ENCODE data around the gene WHAMM. TPM values are rescaled to one million over a fixed set of nuclear protein-coding genes. Genes with fewer than 3 reads are reported as not detected.

The WHAMM gene
- total RNA-seq, 1 donor from 2014 or later: 4.5 TPM

DNA sequence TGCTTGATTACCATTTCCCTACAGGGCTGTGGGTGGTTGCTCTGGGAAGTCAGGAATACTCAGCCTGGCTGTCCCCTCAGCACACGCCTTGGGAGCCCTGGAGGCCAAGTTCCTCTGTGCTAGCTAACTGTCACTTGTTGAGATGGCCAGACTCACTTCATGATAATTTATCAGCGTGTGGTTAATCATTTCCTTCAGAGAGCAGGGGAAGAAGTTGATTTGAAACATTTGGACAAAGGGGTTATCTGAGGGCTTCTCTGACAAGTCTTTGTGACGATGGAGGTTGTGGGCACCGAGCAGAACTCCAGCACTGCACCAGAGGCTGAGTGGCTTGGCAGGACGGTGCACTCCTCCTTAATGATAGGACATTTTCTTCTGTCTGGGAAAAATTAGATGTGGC is 61.9 kb downstream of the WHAMM start:
- no peak for DNase-seq

DNA sequence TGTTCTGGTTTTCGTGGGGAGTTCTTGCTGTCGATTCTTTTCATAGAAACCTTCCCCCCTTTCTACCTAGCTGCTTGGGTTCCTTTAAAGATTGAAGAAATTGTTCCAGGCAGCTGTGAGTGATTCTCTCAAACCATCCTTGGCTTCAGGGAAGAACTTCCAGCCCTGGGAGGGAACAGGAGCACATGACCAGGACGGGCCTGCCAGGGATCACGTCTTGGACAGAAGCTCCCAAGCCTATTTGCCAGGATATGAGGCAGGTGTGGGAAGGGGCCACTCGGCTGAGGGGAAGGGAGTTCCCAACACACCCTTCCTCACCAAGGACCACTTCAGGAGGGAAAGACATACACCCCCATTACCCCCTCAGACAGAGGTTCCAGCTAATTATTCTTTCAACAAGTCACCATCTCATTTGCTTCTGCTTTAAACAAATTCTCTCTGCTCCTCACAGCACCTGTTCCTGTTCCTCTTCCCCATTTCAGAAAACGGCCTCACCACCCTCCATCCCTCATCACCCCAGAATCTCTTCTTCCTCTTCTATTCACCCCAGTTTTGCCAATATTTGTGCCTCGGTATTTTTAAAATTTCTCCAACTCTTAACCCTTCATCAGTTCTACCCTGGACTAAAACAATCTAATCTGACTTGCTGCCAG is 62.5 kb downstream of the WHAMM start:
- DNase-seq: no peak

DNA sequence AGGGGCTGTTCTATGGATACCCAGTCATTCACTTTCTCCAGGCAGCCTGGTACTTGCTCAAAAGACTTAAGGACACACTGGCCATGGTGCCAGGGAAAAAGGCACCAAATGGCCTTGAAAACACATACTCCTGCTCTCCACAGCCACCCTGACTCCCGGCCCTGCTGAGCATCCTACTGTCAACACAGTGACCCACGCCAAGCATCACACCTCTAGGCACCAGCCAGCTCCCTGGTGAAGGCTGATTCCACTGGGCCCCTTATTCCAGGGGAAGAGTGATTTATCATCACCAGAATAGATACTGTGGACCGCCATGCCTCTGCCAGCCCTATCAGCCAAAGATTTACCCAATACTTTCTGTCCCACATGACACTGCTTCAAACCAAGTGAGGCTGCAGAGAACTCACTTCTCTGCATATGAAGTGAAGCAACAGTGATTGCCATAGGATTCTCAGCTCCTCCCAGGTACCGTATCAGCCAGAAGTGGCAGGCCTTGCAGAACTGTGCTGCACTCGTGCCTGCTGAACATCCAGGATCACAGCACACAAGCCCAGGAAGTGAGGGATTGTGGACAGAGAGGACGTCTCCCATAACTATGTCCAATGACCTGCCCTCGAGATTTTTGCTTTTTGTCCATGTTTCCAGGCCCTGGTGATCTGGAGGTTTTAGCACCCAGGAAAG is 63.7 kb downstream of the WHAMM start:
- no peak for DNase-seq

DNA sequence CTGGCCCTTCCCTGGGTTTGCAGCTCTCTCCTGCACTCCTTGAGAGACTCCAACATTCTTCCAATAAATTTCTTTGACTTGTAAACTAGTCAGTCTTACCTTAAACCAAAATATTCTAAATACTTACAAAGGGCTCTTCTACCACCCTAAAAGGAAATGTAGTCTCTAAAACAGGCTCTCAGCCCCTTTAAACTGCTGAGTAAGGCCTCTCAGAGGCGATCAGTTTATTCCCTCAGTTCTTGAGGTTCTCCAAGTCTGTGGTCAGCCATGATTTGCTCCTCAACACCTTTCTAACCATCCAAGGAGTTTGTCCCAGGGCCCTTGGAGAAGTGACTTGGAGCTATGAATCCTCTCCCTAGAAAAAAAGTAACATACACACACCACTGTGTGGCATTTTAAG is 64.8 kb downstream of the WHAMM start:
- DNase-seq: no peak

DNA sequence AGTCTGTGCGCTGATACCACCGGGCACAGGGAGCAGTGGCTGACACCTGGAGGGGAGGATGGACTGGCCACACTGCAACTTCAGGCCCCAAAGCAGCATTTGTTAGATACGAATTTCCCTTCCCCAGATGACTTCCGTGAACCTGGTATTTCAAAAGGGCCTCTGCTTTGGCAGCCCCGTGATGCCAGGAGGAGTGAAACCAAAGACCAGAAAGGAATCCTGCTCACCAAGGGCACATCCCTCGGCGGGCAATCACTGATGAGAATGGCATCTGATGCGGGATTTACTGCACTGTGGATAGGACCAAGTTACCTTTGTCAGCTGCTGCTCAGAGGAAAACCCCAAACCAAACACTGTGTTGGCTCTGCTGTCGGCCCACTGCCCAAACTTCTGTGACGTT is 65.5 kb downstream of the WHAMM start:
- DNase-seq: no peak

DNA sequence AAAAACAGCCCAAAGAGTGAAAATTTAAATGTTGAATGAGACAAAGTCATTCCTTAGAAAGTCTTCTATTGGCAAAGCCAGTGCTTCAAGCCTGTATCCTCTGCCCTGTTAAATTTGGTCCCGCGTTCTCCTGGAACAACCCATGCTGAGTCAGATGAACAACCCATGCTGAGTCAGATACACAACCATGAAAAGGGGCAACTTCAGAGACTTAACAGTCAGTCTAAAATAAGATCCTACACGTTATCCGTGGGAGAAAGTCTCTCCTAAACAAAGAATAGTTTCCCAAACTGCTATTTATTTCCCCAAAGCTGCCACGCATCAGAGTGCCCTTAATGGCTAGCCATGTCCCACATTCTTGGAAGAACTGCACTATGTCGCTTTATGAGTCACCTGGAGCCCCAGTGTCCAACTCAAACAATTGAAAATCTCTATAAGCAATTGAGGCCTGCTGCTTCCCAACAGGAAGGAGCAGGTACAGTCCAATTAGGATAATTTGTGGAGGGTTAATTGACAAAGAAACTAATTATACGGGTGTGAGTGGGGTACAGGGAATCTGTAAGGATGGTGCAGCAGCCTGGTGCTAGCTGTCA is 66.1 kb downstream of the WHAMM start:
- DNase-seq: no peak

DNA sequence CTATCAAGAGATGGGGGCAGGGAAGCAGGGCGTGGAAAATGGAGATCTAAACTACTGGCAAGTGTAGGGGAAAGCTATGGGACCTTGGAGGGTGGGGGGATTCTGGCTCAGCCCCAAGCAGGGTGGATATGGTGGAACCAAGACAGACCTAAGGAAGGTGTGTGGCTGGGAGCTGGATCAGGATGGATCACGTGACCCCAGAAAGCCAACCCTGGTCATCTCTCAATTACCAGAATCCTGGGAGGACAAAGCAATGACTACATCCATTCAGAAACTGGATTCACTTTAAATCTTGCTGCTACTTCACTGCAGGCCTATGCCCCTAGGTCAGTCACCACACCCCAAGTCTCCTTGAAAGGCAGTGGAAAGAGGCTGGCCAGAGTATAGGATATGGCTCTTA is 68.4 kb downstream of the WHAMM start:
- DNase-seq: no peak

DNA sequence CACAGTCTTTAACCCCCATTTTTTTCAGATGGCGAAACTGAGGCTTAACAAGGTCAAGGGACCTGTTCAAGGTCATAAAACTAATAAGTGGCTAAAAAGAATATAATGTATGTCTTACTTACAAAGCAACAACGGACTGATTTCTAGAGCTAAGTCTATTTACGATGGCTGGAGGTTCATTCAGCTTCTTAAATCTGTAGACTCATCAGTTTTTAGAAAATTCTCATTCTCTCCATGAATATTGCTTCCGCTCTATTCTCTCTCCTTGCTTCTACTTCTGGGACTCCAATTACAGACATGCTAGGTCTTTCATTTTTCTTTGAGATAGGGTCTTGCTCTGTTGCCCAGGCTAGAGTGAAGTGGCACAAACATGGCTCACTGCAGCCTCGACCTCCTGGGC is 68.9 kb downstream of the WHAMM start:
- no peak for DNase-seq

DNA sequence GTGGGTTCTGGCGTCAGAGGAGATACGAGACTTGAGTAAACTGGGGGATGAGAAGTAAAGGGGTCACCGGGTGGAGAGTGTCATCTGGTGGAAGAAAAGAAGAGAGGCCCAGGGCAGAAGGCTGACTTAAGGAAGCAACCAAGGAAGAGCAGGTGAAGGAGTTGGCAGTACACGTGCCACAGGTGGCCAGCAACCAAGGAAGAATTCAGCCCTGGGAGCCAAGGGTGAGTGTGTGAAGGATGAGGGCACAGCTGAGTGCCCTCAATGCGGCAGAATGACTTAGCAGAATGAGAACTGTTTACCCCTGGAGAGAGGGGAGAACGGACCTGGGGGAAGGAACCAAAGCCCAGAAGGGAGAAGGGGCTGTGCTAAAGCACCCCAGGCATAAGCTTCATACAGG is 71.3 kb downstream of the WHAMM start:
- no peak for DNase-seq

DNA sequence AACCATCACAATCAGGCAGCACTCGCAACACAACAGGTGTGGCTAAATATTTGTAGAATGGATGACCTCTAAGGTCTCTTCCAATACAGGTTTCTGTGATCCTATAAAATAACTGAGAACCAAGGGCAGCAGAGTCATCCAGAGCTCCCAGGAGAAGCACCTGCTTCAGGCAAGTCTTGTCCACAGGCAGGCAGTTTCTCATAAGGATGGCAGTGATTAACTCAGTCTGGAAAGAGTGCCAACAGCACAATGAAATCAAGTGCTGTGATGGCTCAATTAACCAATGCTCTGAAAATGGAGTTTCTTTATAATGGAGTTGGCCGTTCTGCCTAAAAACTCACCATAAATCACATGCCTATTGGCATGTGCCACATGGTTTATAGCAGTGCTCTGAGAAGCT is 72.3 kb downstream of the WHAMM start:
- no peak for DNase-seq

DNA sequence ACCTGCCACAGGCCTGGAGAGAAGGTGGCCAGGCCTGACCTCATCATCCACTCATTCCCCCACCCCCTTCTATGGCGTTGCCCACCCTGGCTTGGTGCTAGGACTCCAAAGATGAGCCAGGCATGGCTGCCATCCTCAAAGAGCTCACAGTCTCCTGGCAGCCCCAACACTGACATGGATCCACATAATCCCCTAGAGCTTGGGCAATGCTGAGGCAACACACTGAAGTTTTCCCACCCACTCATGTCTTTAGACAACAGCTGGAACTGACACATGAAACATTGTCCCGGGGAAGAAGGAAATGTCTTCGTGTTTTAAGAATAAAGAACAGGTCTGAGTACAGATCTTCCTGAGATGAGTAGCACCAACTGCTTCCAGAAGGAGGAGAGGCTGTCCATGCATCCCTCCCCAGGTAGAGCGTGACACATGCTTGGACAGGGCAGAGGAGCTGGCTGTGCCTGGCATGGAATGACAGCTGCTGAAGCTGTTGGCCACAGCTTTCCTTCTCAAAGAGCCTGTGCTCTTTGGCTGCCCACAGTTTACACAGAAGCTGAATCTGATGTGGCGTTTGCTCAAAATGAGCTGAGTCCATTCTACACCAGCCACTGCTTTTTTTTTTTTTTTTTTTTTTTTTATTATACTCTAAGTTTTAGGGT is 73.0 kb downstream of the WHAMM start:
- no peak for DNase-seq

Other genes starting within 250 kb of the WHAMM start
- 2.8 TPM for gene CPEB1, start 162.3 kb upstream of the WHAMM start, total RNA-seq
- 52.9 TPM for gene AP3B2, start 99.8 kb upstream of the WHAMM start, total RNA-seq
- 0.16 TPM for gene FSD2, start 3.6 kb upstream of the WHAMM start, total RNA-seq
- 76.7 TPM for gene HOMER2, start 143.1 kb downstream of the WHAMM start, total RNA-seq
- 41.5 TPM for gene RAMAC, start 176.6 kb downstream of the WHAMM start, total RNA-seq
- 18.6 TPM for gene C15orf40, start 202.0 kb downstream of the WHAMM start, total RNA-seq

All from occipital lobe (tissue), 2 donors.